Mesendoderm (in vitro differentiated cells): ENCODE results near the gene MARCKS.

ENCODE experiments used
- DNase-seq: peaks from one replicate; pipeline ENCODE4 v3.0.0; 2013
- H2AK5ac ChIP-seq: 2 replicates; pipeline ENCODE4 v1.6.1; 2013; ENCODE audit warnings: low read length, inconsistent platforms
- H2BK120ac ChIP-seq: 2 replicates; pipeline ENCODE4 v1.6.1; 2013; ENCODE audit warnings: low read depth, mild to moderate bottlenecking, low read length, moderate library complexity, mixed read lengths
- H2BK15ac ChIP-seq: replicated peaks from 2 replicates; pipeline ENCODE4 v1.6.1; 2013; ENCODE audit warnings: low read depth, mild to moderate bottlenecking, moderate library complexity
- H2BK5ac ChIP-seq: 2 replicates; pipeline ENCODE4 v1.6.1; 2013; ENCODE audit warnings: low read length, inconsistent platforms
- H3K18ac ChIP-seq: 2 replicates; pipeline ENCODE4 v1.6.1; 2013; ENCODE audit warnings: mild to moderate bottlenecking, low read length, mixed read lengths
- H3K23ac ChIP-seq: one replicate; pipeline ENCODE4 v1.6.1; 2013; ENCODE audit warnings: low read length
- H3K27ac ChIP-seq: 2 replicates; pipeline ENCODE4 v1.5.1; 2013; ENCODE audit warnings: low read depth, mild to moderate bottlenecking, inconsistent platforms, low read length, moderate library complexity
- H3K27me3 ChIP-seq: 2 replicates; pipeline ENCODE4 v1.6.1; 2013; ENCODE audit warnings: low read length, control low read depth, mild to moderate bottlenecking, inconsistent platforms; ENCODE audit not compliant: insufficient read depth, poor library complexity
- H3K36me3 ChIP-seq: 2 replicates; pipeline ENCODE4 v1.6.1; 2013; ENCODE audit warnings: low read length, inconsistent platforms; ENCODE audit not compliant: control insufficient read depth, insufficient read depth
- H3K4ac ChIP-seq: one replicate; pipeline ENCODE4 v1.6.1; 2013; ENCODE audit warnings: low read depth, mild to moderate bottlenecking, low read length, moderate library complexity
- H3K4me1 ChIP-seq: 2 replicates; pipeline ENCODE4 v1.6.1; 2013; ENCODE audit warnings: low read depth, low read length, inconsistent platforms; ENCODE audit not compliant: control insufficient read depth
- H3K4me2 ChIP-seq: 2 replicates; pipeline ENCODE4 v1.6.1; 2013; ENCODE audit warnings: low read length
- H3K4me3 ChIP-seq: 2 replicates; pipeline ENCODE4 v1.5.1; 2013; ENCODE audit warnings: mild to moderate bottlenecking, low read length
- H3K56ac ChIP-seq: one replicate; pipeline ENCODE4 v1.6.1; 2013; ENCODE audit warnings: low read length
- H3K79me1 ChIP-seq: 2 replicates; pipeline ENCODE4 v1.6.1; 2013; ENCODE audit warnings: low read length, inconsistent platforms
- H3K79me2 ChIP-seq: 2 replicates; pipeline ENCODE4 v1.6.1; 2013; ENCODE audit warnings: mild to moderate bottlenecking, low read length; ENCODE audit not compliant: control insufficient read depth, insufficient read depth
- H3K9ac ChIP-seq: 2 replicates; pipeline ENCODE4 v1.6.1; 2013; ENCODE audit warnings: low read length, inconsistent platforms
- H4K5ac ChIP-seq: one replicate; pipeline ENCODE4 v1.6.1; 2013; ENCODE audit warnings: low read length
- H4K8ac ChIP-seq: one replicate; pipeline ENCODE4 v1.6.1; 2013; ENCODE audit warnings: low read depth, mild to moderate bottlenecking, control low read depth, low read length, moderate library complexity
- WGBS: extraction: QIAGEN DNeasy Blood & Tissue Kit; methylation state at CpG from one replicate; pipeline ENCODE4 v1.1.7; 2013; ENCODE audit warnings: low lambda C conversion rate, missing lambda C conversion rate; ENCODE audit not compliant: insufficient coverage; ENCODE audit errors: extremely low coverage; 5-methylcytosine and 5-hydroxymethylcytosine counted together

Gene MARCKS

DNA sequence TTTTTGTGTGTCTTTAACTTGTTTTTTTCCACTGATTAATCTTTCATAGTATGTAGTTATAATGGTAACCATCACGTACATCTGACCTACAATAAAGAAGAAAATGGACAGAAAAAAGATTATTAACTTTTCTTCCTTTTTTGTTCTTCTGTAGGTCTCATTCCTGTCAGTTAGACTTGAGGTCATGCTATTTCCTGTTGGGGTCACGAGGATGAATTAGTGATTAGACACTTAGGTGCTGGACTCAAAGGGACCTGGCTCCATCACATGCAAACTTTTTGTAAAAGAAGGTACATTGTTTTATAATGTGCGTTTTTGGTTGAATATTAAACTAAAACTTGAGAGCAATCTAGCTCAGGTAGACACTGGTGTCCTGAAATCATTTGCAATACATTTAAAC, 14.8 kb downstream of the MARCKS start:
- Histone ChIP-seq H3K36me3 (no peaks in the 10 kb centered on the region), H3K18ac (no peak overlapping the region), H3K27ac (no peak overlapping the region), H3K23ac (no peak overlapping the region), H2BK120ac (no peak overlapping the region), H4K8ac (no peak overlapping the region), H3K4me3 (no peak overlapping the region), H2AK5ac (no peak overlapping the region), H3K9ac (no peak overlapping the region), H2BK15ac (no peak overlapping the region), H3K4ac (no peak overlapping the region), H2BK5ac (no peak overlapping the region), H3K4me2 (no peak overlapping the region), H3K27me3 (no peaks in the 10 kb centered on the region), H3K56ac (no peak overlapping the region), H4K5ac (no peak overlapping the region), H3K79me1 (no peaks in the 10 kb centered on the region), H3K79me2 (no peaks in the 10 kb centered on the region), H3K4me1 (no peaks in the 10 kb centered on the region)
- no CpG with 5 or more reads among the region's 3 CpGs for WGBS
- DNase-seq, result no peak

DNA sequence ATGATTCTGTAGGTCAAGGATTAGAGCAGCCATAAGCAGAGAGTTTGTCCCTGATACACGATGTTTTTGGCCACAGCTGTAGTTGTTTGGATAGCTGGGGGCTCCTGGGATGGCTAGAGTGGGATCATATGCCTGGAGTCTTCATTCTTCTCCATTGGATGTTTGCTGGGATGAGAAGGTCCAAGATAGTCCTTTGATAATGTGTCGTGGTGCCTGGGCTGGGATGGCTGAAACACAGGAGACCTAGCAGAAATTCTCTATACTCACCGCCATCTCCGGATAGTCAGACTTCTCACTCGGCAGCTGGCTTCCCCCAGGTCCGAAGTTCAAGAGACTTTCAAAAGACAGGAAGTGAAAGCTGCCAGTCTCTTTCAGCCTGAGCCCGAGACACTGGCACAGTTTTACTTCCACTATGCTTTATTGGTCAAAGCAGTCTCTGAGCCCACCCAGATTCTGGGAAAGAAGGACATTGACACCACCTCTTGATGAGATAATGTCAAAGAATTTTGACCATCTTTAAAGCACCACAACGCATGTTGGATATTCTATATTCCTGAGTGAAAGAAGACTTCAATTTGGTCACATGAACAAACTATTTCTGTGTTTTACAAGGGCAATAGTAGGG, 16.0 kb downstream of the MARCKS start:
- Histone ChIP-seq H3K4ac (no peak overlapping the region), H3K4me2 (no peak overlapping the region), H3K79me2 (no peaks in the 10 kb centered on the region), H2BK15ac (no peak overlapping the region), H3K56ac (no peak overlapping the region), H2BK120ac (no peak overlapping the region), H2AK5ac (no peak overlapping the region), H3K9ac (no peak overlapping the region), H4K8ac (no peak overlapping the region), H3K23ac (no peak overlapping the region), H3K18ac (no peak overlapping the region), H3K36me3 (no peaks in the 10 kb centered on the region), H3K27ac (no peak overlapping the region), H2BK5ac (no peak overlapping the region), H3K79me1 (no peaks in the 10 kb centered on the region), H3K27me3 (no peaks in the 10 kb centered on the region), H4K5ac (no peak overlapping the region), H3K4me3 (no peak overlapping the region), H3K4me1 (no peaks in the 10 kb centered on the region)
- no CpG with 5 or more reads among the region's 8 CpGs for WGBS
- DNase-seq, result no peak

DNA sequence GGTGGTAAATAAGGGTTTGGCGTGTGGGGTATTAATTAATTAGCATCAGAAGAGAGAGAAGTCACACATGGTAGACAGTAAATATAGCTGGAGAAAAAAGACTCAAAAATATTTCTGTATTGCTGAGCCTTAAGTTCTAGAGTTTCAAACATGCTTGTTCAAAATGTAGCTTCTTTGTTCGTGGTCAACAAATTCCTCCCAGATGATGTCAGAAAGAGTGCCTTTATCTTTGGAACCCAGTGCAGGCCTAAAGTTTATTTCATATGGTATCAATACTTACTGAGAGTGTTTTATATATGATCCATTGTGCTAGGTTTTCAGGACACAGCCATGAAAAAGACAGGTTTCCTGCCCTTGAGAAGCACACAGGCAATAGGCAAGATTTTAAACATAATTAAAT, 18.3 kb downstream of the MARCKS start:
- Histone ChIP-seq H2AK5ac (no peak overlapping the region), H4K5ac (no peak overlapping the region), H3K23ac (no peak overlapping the region), H2BK5ac (no peak overlapping the region), H3K9ac (no peak overlapping the region), H3K79me2 (no peaks in the 10 kb centered on the region), H3K36me3 (no peaks in the 10 kb centered on the region), H3K4me3 (no peak overlapping the region), H4K8ac (no peak overlapping the region), H3K4ac (no peak overlapping the region), H2BK15ac (no peak overlapping the region), H3K4me2 (no peak overlapping the region), H3K27me3 (no peaks in the 10 kb centered on the region), H3K4me1 (no peaks in the 10 kb centered on the region), H3K18ac (no peak overlapping the region), H3K56ac (no peak overlapping the region), H3K27ac (no peak overlapping the region), H3K79me1 (no peaks in the 10 kb centered on the region), H2BK120ac (no peak overlapping the region)
- WGBS, result no CpG with 5 or more reads among the region's 2 CpGs
- peak; percentile 33 for DNase-seq

DNA sequence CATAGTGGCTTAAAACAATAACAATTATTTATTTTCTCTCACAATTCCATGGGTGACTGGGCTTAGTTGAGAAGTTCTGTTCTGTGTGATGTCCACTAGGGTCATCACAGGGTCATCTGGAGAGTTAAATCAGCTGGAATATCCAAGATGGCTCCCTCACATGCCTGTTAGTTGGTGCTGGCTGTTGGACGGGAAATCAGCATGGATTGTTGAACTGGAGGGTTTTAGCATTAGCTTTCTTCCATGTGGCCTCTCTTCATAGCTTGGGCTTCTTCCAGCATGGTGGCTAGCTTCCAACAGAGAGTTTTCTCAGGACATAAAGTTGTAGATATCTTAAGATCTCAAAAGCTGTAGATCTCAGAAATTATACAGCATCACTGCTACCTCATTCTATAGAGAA, 19.6 kb downstream of the MARCKS start:
- H3K79me2 ChIP-seq, result no peaks in the 10 kb centered on the region
- no peak overlapping the region for H3K4me3 ChIP-seq
- H3K18ac ChIP-seq, result no peak overlapping the region
- H3K79me1 ChIP-seq, result no peaks in the 10 kb centered on the region
- H2BK5ac ChIP-seq, result no peak overlapping the region
- no peak overlapping the region for H3K27ac ChIP-seq
- no peak overlapping the region for H3K56ac ChIP-seq
- H2BK120ac ChIP-seq, result no peak overlapping the region
- H4K8ac ChIP-seq, result no peak overlapping the region
- WGBS, result no CpG with 5 or more reads among the region's 1 CpG
- H4K5ac ChIP-seq, result no peak overlapping the region
- H3K4me2 ChIP-seq, result no peak overlapping the region
- H3K9ac ChIP-seq, result no peak overlapping the region
- H3K4ac ChIP-seq, result no peak overlapping the region
- no peaks in the 10 kb centered on the region for H3K36me3 ChIP-seq
- H2BK15ac ChIP-seq, result no peak overlapping the region
- H3K27me3 ChIP-seq, result no peaks in the 10 kb centered on the region
- H2AK5ac ChIP-seq, result no peak overlapping the region
- peak; percentile 41 for DNase-seq
- H3K4me1 ChIP-seq, result no peaks in the 10 kb centered on the region
- no peak overlapping the region for H3K23ac ChIP-seq

DNA sequence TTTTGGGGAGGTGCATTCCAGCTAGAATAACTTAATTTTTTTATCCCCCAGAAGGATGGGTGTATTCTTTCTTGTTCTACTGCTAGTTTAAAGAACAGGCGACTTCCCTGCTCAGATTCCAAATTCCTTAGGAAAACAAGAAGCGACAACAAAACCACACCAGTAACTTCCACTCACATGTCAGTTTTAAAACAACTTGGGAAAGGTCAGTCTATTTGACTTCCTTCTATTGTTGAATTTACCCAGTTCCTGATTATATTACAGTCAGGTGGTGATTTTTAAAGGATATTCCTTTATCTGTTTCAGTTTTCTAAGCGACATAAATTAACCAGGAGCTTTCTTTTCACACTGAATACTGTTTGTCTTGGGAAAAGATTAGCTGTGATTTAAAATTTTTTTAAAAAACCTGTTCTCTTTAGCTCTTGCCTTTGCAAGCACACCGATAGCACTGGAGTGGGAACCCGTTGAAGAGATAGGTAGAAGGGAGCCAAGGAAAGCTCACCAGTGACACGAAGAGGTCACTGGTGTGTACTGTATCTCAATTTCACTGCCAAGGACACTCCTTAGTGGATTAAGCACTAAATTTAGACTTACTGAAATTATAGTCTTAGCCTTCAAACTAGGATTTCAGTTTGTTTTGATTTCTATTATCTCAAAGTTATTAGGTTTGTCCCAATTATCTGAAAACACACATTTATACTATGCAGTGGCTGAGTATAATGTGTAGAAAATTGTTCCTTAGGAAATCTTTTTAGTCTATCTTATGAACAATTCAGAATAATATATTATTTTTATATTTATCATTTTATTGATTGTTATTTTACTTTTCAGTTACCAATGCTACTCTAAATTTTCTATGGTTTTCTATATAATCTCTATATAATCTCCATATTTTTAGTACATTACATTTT, 22.3 kb downstream of the MARCKS start:
- H3K27ac ChIP-seq, result no peak overlapping the region
- no peak overlapping the region for H3K4me3 ChIP-seq
- no peaks in the 10 kb centered on the region for H3K36me3 ChIP-seq
- no peak overlapping the region for H4K5ac ChIP-seq
- no peaks in the 10 kb centered on the region for H3K27me3 ChIP-seq
- DNase-seq, result peak; percentile 84
- no peak overlapping the region for H2BK15ac ChIP-seq
- H3K79me2 ChIP-seq, result no peaks in the 10 kb centered on the region
- H3K79me1 ChIP-seq, result no peaks in the 10 kb centered on the region
- H2BK120ac ChIP-seq, result no peak overlapping the region
- H3K4ac ChIP-seq, result no peak overlapping the region
- no peak overlapping the region for H3K4me2 ChIP-seq
- H2BK5ac ChIP-seq, result no peak overlapping the region
- WGBS, result no CpG with 5 or more reads among the region's 6 CpGs
- no peak overlapping the region for H3K9ac ChIP-seq
- no peak overlapping the region for H4K8ac ChIP-seq
- no peak overlapping the region for H3K56ac ChIP-seq
- H2AK5ac ChIP-seq, result no peak overlapping the region
- no peak overlapping the region for H3K23ac ChIP-seq
- H3K4me1 ChIP-seq, result no peaks in the 10 kb centered on the region
- no peak overlapping the region for H3K18ac ChIP-seq
